GM21360 (cell line): ENCODE data around the gene MAPK11.
A peak's percentile ranks its signal among the peaks of the same experiment; 100 is the strongest.
"Not testable (repeated sequence)": the region's sequence is repeated elsewhere in the genome, so short reads cannot be mapped to it uniquely, and the experiment has no call there.

Source experiments
- ATAC-seq: cut with Tn5 transposase; IDR thresholded peaks from one replicate; pipeline ENCODE4 v1.9.1; 2021; ENCODE audit warnings: mild to moderate bottlenecking, moderate library complexity; ENCODE audit not compliant: unreplicated experiment

The MAPK11 gene

GRCh38 chr22:50278956-50279619 lies 8.9 kb upstream of the MAPK11 start:
- no peak for ATAC-seq

- ATAC-seq = no peak
These were observed 8.3 kb upstream of the MAPK11 start for GRCh38 chr22:50278461-50278860.

- ATAC-seq = no peak
These were observed 7.6 kb upstream of the MAPK11 start for GRCh38 chr22:50277761-50278160.

DNA sequence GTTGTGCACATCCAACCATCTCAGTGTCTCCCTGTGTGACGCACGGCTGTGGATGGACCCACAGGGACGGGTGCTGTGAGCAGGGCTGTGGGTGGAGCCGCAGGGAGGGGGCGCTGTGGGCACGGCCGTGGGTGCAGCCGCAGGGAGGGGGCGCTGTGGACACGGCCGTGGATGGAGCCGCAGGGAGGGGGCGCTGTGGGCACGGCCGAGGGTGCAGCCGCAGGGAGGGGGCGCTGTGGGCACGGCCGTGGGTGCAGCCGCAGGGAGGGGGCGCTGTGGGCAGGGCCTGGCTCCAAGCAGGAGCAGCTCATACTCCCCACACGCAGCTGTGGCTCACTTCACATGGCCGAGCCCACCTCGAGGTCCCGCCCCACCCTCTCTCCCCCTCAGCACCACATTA lies 6.0 kb upstream of the MAPK11 start:
- ATAC-seq = peak; percentile 51

- ATAC-seq = no peak
These were observed 5.2 kb upstream of the MAPK11 start for GRCh38 chr22:50275181-50276055.

DNA sequence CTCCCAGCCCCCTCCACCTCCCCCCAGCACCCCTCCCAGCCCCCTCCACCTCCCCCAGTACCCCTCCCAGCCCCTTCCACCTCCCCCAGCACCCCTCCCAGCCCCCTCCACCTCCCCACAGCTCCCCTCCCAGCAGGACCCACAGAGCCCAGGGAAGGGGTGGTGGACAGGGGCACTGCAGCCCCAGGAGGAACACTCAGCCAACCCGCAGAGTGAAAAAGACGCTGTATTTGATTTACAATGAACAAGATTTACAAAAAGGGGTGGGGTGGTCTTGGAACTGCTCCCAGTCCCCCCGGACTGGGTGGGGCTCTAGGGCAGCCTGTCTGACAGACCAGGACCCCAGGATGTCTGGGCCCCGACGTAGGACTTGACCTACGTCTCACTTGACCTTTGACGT lies 4.6 kb upstream of the MAPK11 start:
- ATAC-seq = no peak

DNA sequence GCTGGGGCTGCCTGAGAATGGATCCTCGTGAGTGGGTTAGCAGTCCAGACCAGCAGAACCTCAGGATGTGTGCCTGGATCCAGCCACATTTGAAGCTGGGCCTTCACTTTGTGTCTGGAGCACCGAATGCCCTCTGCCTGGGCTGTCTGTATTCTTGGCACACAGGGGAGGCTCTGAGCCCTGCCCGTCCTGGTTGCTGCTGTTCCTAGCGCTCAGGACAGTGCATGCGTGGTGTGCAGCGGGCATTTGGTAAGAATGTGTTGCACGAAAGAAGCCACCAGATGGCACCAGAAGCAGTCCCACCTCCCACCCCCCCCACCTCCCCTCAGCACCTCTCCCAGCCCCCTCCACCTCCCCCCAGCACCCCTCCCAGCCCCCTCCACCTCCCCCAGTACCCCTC lies 4.1 kb upstream of the MAPK11 start:
- ATAC-seq = no peak

- not testable (repeated sequence) for ATAC-seq
These were observed 3.6 kb upstream of the MAPK11 start for GRCh38 chr22:50273781-50274180.

DNA sequence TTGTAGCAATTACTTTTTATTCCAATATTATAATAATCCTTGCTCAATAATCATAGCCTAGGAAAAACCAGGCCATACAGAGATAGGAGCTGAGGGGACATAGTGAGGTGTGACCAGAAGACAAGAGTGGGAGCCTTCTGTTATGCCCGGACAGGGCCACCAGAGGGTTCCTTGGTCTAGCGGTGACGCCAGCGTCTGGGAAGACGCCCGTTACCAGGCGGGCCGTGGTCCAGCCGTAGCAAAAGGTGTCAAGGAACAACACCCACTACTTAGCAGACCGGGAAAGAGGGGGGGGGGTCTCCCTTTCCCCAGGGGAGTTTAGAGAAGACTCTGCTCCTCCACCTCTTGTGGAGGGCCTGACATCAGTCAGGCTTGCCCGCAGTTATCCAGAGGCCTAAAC lies 3.2 kb upstream of the MAPK11 start:
- not testable (repeated sequence) for ATAC-seq

GRCh38 chr22:50272044-50272802 lies 2.0 kb upstream of the MAPK11 start:
- ATAC-seq = no peak

GRCh38 chr22:50271519-50271970 lies 1.4 kb upstream of the MAPK11 start:
- no peak for ATAC-seq

DNA sequence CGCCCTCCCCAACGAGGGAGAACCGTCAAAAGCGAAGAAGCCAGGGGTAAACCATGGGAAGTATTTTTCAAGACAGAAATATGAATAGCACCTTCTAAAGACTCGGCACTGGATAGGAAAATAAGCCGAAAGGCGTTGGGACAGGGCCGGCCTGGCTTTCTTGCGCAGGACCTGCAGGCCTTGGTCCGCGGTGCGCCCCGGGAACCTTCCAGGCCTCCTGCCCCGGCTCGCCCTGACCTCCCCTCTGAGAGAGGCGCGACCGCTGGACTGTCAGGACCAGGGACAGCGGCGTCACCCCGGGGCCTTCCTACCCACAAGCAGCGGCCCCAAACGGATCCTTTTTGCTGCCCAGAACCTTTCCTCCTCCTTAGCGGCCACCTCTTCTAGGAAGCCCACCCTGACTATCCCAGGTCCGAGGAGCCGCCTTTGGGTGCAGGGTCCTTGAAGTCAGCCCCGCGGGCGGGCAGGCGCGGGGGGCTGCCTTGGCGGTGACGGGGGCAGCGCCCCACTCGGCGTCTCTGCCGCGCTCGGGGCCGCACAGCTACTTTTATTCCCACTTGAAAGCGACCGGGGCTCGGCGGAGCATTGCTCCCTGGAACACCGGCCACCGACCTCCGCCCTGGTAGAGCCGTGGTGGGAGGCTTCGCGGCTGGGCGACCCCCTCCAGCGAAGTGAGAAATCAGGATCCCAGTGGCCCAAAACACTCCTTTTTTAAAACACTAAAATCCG lies 650 bp upstream of the MAPK11 start:
- no peak for ATAC-seq

GRCh38 chr22:50269573-50269969 lies 609 bp downstream of the MAPK11 start:
- no peak for ATAC-seq

DNA sequence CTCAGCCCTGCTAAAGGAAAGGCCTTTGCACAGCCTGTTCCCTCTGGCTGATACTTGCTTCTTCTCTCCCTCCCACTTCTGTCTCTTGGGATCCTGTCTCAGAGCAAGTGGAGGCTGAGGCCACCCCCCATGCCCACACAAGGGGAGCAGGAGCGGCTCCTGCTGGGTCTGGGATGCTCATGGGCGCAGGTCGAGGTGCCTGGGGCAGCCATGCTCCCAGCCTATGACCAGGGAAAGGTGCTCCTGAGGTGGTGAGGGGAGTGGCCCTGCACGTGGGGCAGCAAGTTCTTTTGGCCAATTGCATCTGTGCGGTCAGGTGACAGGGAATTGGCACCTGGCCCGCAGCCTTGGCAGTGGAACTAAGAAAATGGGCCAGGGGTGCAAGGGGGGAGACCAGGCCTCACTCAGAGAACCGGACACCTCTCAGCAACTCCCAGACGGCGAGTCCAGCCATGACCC lies 1.5 kb downstream of the MAPK11 start:
- ATAC-seq = no peak

DNA sequence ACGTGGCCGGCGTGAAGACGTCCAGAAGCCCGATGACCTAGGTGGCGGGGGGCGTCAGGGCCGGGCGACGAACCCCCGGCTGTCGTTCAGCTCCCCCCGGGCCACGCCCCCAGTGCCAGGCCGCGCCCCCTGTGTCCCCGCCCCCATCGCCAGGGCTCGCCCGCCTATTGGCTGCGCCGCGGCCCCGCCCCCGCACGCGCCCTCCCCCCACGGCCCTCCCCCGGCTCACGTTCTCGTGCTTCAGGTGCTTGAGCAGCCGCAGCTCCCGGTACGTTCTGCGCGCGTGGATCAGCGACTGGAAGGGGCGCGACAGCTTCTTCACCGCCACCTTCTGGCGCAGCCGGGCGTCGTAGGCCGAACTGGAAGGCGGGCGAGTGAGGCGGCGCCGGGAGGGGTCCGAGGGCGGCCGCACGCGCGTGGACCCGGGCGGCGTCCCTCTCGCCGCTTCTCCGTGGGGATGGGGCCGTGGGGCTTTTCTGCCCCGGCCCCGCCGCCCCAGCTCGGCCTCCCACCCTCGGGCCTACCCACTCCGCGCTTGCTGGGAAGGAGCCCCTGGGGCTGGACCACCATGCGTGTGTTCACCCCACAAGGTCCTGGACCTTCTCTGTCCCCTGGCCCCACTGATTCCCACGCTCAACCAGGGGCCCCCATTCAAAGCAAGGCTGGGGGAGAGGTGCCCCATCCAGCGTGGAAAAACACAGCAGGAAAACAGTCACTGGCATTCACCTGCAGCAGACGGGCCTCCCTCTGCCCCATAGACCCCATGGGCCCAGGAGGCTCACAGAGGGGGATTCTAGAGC lies 2.4 kb downstream of the MAPK11 start:
- no peak for ATAC-seq

GRCh38 chr22:50266994-50267393 lies 3.2 kb downstream of the MAPK11 start:
- ATAC-seq = no peak

GRCh38 chr22:50264946-50265669 lies 5.1 kb downstream of the MAPK11 start:
- no peak for ATAC-seq

DNA sequence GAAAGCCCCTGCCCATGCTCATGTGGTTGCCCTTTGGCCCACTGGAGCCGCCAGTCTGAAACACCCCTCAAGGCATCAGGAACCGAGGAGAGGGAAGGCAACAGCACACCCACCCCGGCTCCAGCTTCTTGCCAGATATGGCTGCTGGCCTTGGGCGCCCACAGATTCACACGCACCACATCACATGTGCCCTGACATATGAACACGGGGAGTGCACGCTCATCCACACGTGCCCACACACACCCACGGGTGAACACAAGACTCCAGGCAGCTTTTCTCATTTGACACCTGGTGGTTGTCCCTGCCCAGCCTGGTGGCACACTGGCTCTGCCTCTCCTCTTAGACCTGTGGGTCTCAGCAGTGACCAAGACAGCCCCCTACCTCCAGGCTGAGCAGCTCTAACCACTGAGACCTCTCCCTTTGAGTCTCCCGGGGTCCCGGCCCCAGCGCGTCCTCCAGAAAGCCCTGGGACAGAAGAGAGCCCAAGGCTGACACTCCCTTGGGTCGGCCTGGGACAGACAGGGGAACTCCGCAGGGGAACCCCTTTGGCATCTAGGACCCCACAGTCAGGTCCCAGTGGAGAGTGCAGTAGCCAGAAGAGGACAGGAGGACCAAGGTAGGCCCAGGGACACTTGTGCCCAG lies 6.0 kb downstream of the MAPK11 start:
- ATAC-seq = no peak
